ENCODE results near the gene IRX6. TPM values are rescaled to one million over a fixed set of nuclear protein-coding genes. Genes with fewer than 3 reads are reported as not detected.

The IRX6 gene
- total and polyA plus RNA-seq, 2 of the 8 experiments (the other 6 are each of a cell fraction or from before 2014, with no cell fraction given): 0.61 TPM; not detected in 1

DNA sequence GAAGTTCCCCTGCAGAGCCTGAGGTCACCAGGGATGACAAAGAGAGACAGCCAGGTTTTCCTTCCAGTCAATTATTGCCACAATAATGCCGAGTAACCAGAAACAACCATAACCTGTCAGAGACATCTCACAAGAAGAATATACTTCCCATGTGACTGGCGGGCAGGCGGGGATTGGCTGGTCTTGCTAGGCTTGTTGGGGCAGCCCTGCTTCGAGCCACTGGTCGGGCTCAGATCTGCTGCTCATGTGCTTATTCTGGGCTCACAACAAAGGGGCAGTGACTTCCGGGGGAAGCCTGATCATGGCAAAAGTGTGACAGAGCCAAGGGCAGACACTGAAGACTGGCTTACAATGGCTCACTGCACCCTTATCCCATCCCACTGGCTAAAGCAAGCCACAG, 48.1 kb upstream of the IRX6 start:
- no peak overlapping the region for H2AFZ ChIP-seq (ENCODE audit: low read length)
- no peak overlapping the region for H3K4ac ChIP-seq (replicated peaks; ENCODE audit: insufficient read length, low read depth, low read length)
- no peaks in the 10 kb centered on the region for H3K36me3 ChIP-seq (ENCODE audit: control insufficient read depth in 2 of 4, insufficient read depth in 4 of 4, low read length in 3 of 4)
- H3K23ac ChIP-seq (ENCODE audit: insufficient read length): no peak overlapping the region
- no peak overlapping the region for H2AK5ac ChIP-seq (ENCODE audit: low read depth, low read length)
- H4K20me1 ChIP-seq (replicated peaks in 1 of 2; ENCODE audit: control insufficient read depth in 1 of 2, insufficient read depth in 2 of 2, low read length in 2 of 2): no peaks in the 10 kb centered on the region
- H4K8ac ChIP-seq (ENCODE audit: extremely low read depth, insufficient read depth, low read length): no peak overlapping the region
- H2BK12ac ChIP-seq (ENCODE audit: low read depth, low read length): no peak overlapping the region
- H3K9me3 ChIP-seq (ENCODE audit: insufficient read depth in 2 of 2, low read depth in 1 of 2, low read length in 1 of 2): no peaks in the 10 kb centered on the region
- H3K79me2 ChIP-seq (ENCODE audit: control insufficient read depth in 1 of 2, insufficient read depth in 2 of 2, low read length in 2 of 2): no peaks in the 10 kb centered on the region
- no peaks in the 10 kb centered on the region for H3K79me1 ChIP-seq (ENCODE audit: low read depth, low read length)
- H3K27me3 ChIP-seq (replicated peaks in 1 of 4; ENCODE audit: control insufficient read depth in 3 of 4, extremely low read depth in 1 of 4, insufficient read depth in 3 of 4, low read length in 3 of 4): no peaks in the 10 kb centered on the region
- ChIA-PET CTCF (ENCODE audit: partially characterized antibody) (no interaction called here), POLR2A (ENCODE audit: partially characterized antibody) (no interaction called here)
- no peaks in the 10 kb centered on the region for H3K23me2 ChIP-seq (ENCODE audit: low read depth, low read length)
- TF ChIP-seq SIN3A (conservative IDR thresholded peaks at IDR 0.05 in 1 of 2, IDR thresholded peaks at IDR 0.05 in 1 of 2; ENCODE audit: low read depth in 1 of 2, low read length in 2 of 2) (no peak), RNF2 (IDR thresholded peaks at IDR 0.05; ENCODE audit: borderline replicate concordance, low read depth, low read length, missing control alignments, poor library complexity, severe bottlenecking) (no peak), RXRA (IDR thresholded peaks at IDR 0.05; ENCODE audit: insufficient read depth, low read depth, low read length) (no peak), YY1 (IDR thresholded peaks at IDR 0.05; ENCODE audit: low read depth, low read length) (no peak), RBBP5 (IDR thresholded peaks at IDR 0.05; ENCODE audit: borderline replicate concordance, low read depth, low read length) (no peak), FOSL1 (IDR thresholded peaks at IDR 0.05; ENCODE audit: insufficient read depth, low read depth, low read length) (no peak), SUZ12 (IDR thresholded peaks at IDR 0.05; ENCODE audit: low read length) (no peak), KDM5A (IDR thresholded peaks at IDR 0.05; ENCODE audit: low read length) (no peak), TCF12 (IDR thresholded peaks at IDR 0.05; ENCODE audit: low read depth, low read length) (no peak), NRF1 (IDR thresholded peaks at IDR 0.05; ENCODE audit: low read depth, low read length) (no peak)
- H3K27ac ChIP-seq (ENCODE audit: low read depth, low read length): no peak overlapping the region
- WGBS, 2 experiments (ENCODE audit: extremely low coverage in 1 of 2, insufficient coverage in 1 of 2, insufficient read length in 1 of 2, insufficient replicate concordance in 2 of 2, low coverage in 1 of 2, low lambda C conversion rate in 2 of 2, missing lambda C conversion rate in 1 of 2): 97% methylated on average over 6 of the region's 6 CpGs; no CpG with 5 or more reads in 1 of the 2 experiments
- no peak overlapping the region for H3K56ac ChIP-seq (replicated peaks; ENCODE audit: insufficient read length, low read depth, low read length)
- H3K14ac ChIP-seq (ENCODE audit: insufficient read length): no peak overlapping the region
- no peak overlapping the region for H2BK15ac ChIP-seq (ENCODE audit: low read length)
- peaks cover 0 to 4% (median 0%) of the 10 kb centered on the region in 4 experiments; a peak in 1 of 7 replicates for H3K4me1 ChIP-seq (replicated peaks in 1 of 4; ENCODE audit: control insufficient read depth in 3 of 4, insufficient read depth in 4 of 4, low read length in 3 of 4)
- no peak overlapping the region for H2BK5ac ChIP-seq (ENCODE audit: low read depth, low read length)
- H3K18ac ChIP-seq (ENCODE audit: extremely low read depth, low read length): no peak overlapping the region
- no peak for DNase-seq (ENCODE audit: low read depth in 1 of 2, low spot score in 2 of 2)
- no peak overlapping the region for H2BK20ac ChIP-seq (ENCODE audit: low read length)
- no peak for FAIRE-seq
- no peak overlapping the region for H4K5ac ChIP-seq (ENCODE audit: insufficient read length, low read depth, low read length)
- no peak overlapping the region for H2BK120ac ChIP-seq (replicated peaks; ENCODE audit: low read depth, low read length)
- no peak overlapping the region for H3K4me3 ChIP-seq (ENCODE audit: extremely low read depth in 1 of 4, insufficient read depth in 2 of 4, low read depth in 3 of 4, low read length in 4 of 4)
- H3K4me2 ChIP-seq (ENCODE audit: insufficient read depth in 1 of 2, low read depth in 2 of 2, low read length in 2 of 2): no peak overlapping the region
- no peak overlapping the region for H4K91ac ChIP-seq (replicated peaks; ENCODE audit: insufficient read length, low read length)
- no peak overlapping the region for H3K9ac ChIP-seq (replicated peaks in 1 of 4; ENCODE audit: extremely low read depth in 1 of 4, low read depth in 3 of 4, low read length in 3 of 4)
